VCaP (cell line): ENCODE data around the gene RAVER1.
"Not testable (repeated sequence)": the region's sequence is repeated elsewhere in the genome, so short reads cannot be mapped to it uniquely, and the experiment has no call there.

ENCODE experiments used
- H3K27ac ChIP-seq: fragments of 450-650 bp; 2 replicates; pipeline ENCODE4 v1.5.1; 2017
- CTCF ChIP-seq: fragments of 450-650 bp; conservative IDR thresholded peaks from 2 replicates; pipeline ENCODE4 v1.5.1; 2017; ENCODE audit warnings: mild to moderate bottlenecking, moderate library complexity

The RAVER1 gene

GRCh38 chr19:10338940-10339339 is 5.6 kb upstream of the RAVER1 start:
- no peak overlapping the region for H3K27ac ChIP-seq
- TF ChIP-seq CTCF: no peak

GRCh38 chr19:10336725-10337124 is 3.4 kb upstream of the RAVER1 start:
- H3K27ac ChIP-seq: not testable (repeated sequence)

GRCh38 chr19:10335352-10335985 is 2.1 kb upstream of the RAVER1 start:
- no peak for TF ChIP-seq CTCF
- H3K27ac ChIP-seq: no peak overlapping the region

- peak overlapping the region; percentile 77 for H3K27ac ChIP-seq
- no peak for TF ChIP-seq CTCF
Measured at GRCh38 chr19:10334588-10335351, 1.4 kb upstream of the RAVER1 start.

- peak overlapping the region; percentile 77 for H3K27ac ChIP-seq
- no peak for TF ChIP-seq CTCF
Measured at GRCh38 chr19:10333758-10334587, 644 bp upstream of the RAVER1 start.

GRCh38 chr19:10332158-10332964 is 968 bp downstream of the RAVER1 start:
- TF ChIP-seq CTCF: no peak
- H3K27ac ChIP-seq: peak overlapping the region; percentile 77

- no peak overlapping the region for H3K27ac ChIP-seq
- TF ChIP-seq CTCF: no peak
Measured at GRCh38 chr19:10329555-10329954, 3.8 kb downstream of the RAVER1 start.
